OCI-LY3 (cell line): ENCODE measurements around the gene DAGLA.
"Not testable (repeated sequence)": the region's sequence is repeated elsewhere in the genome, so short reads cannot be mapped to it uniquely, and the experiment has no call there.

ENCODE experiments used
- H2AFZ ChIP-seq: fragments of 200-600, 300-600 bp; shearing (Covaris generic); 2 replicates; pipeline ENCODE4 v1.6.0; 2014; ENCODE audit warnings: antibody characterized with exemption, low read depth, low read length
- H3K27ac ChIP-seq: fragments of 200-600, 300-600 bp; sonication (generic); 2 replicates; pipeline ENCODE4 v1.5.1; 2014; ENCODE audit warnings: mild to moderate bottlenecking, low read length, moderate library complexity, mixed read lengths
- H3K27me3 ChIP-seq: fragments of 200-600, 300-600 bp; sonication (generic); 2 replicates; pipeline ENCODE4 v1.6.1; 2014; ENCODE audit warnings: low read depth, low read length, mixed read lengths
- H3K36me3 ChIP-seq: fragments of 200-600, 300-600 bp; sonication (generic); replicated peaks from 2 replicates; pipeline ENCODE3; 2014; ENCODE audit warnings: low read depth, low read length, mixed read lengths
- H3K4me1 ChIP-seq: fragments of 300-600, 200-600 bp; sonication (generic); 2 replicates; pipeline ENCODE4 v1.6.1; 2014; ENCODE audit warnings: low read length, mixed read lengths
- H3K4me2 ChIP-seq: fragments of 200-600, 300-600 bp; sonication (generic); 2 replicates; pipeline ENCODE4 v1.6.1; 2014; ENCODE audit warnings: low read length, mixed read lengths
- H3K4me3 ChIP-seq: fragments of 300-600, 200-600 bp; sonication (generic); 2 replicates; pipeline ENCODE4 v1.5.1; 2014; ENCODE audit warnings: antibody characterized with exemption, mild to moderate bottlenecking, low read length, moderate library complexity
- H3K79me2 ChIP-seq: fragments of 300-600, 200-600 bp; shearing (Covaris generic); 2 replicates; pipeline ENCODE4 v1.6.1; 2014; ENCODE audit warnings: mild to moderate bottlenecking, low read length, mixed read lengths
- H3K9ac ChIP-seq: fragments of 300-600, 200-600 bp; shearing (Covaris generic); 2 replicates; pipeline ENCODE4 v1.6.0; 2014; ENCODE audit warnings: mild to moderate bottlenecking, low read length, moderate library complexity
- H3K9me3 ChIP-seq: fragments of 200-600, 300-600 bp; shearing (Covaris generic); 2 replicates; pipeline ENCODE4 v1.6.1; 2014; ENCODE audit warnings: low read length, mixed read lengths; ENCODE audit not compliant: insufficient read depth
- H4K20me1 ChIP-seq: fragments of 200-600, 300-600 bp; sonication (generic); 2 replicates; pipeline ENCODE4 v1.6.1; 2016; ENCODE audit warnings: low read length, mixed read lengths; ENCODE audit not compliant: insufficient read depth
- CTCF ChIP-seq: fragments of 200-600, 300-600 bp; sonication (generic); IDR thresholded peaks from 2 replicates; pipeline ENCODE4 v1.5.1; 2014; ENCODE audit warnings: antibody characterized with exemption, low read length, low read depth
- EZH2phosphoT487 ChIP-seq: fragments of 200-600 bp; shearing (Covaris generic); IDR thresholded peaks from 2 replicates; pipeline ENCODE4 v1.6.1; 2018; ENCODE audit warnings: antibody characterized with exemption, mixed run types, low read depth

DAGLA gene

DNA sequence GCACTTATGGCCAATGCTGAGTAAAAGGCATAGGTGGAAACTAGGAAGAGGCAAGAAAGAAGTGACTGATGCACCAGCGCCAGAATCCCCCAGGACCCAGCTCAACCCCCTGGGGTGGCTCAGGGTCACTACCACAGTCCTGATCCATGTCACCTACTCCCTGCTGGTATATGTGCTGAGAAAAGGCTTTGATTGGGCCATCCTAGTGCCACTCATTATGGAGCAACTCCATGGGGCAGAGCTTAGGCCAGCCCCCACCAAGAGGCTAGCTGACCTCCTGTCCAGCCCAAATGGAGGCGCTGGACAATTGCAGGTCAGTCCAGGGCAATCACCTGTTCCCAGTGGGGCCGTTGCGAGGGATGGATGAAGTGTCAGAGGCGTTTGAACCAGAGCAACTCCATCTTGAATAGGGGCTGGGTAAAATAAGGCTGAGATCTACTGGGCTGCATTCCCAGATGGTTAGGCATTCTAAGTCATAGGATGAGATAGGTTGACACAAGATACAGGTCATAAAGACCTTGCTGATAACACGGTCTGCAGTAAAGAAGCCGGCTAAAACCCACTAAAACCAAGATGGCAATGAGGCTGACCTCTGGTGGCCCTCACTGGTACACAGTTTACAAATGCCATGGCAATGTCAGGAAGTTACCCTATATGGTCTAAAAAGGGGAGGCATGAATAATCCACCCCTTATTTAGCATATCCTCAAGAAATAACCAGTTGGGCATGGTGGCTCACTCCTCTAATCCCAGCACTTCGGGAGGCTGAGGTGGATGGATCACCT lies 20.6 kb upstream of the DAGLA start:
- Histone ChIP-seq H3K79me2 (no peaks in the 10 kb centered on the region), H3K4me1 (no peaks in the 10 kb centered on the region), H3K4me2 (no peak overlapping the region), H3K36me3 (no peaks in the 10 kb centered on the region), H3K27me3 (peaks cover 3% of the 10 kb centered on the region), H3K9ac (no peak overlapping the region), H2AFZ (no peak overlapping the region), H4K20me1 (no peaks in the 10 kb centered on the region), H3K4me3 (no peak overlapping the region), H3K9me3 (no peaks in the 10 kb centered on the region), H3K27ac (no peak overlapping the region)
- TF ChIP-seq EZH2phosphoT487: no peak
- TF ChIP-seq CTCF: no peak

DNA sequence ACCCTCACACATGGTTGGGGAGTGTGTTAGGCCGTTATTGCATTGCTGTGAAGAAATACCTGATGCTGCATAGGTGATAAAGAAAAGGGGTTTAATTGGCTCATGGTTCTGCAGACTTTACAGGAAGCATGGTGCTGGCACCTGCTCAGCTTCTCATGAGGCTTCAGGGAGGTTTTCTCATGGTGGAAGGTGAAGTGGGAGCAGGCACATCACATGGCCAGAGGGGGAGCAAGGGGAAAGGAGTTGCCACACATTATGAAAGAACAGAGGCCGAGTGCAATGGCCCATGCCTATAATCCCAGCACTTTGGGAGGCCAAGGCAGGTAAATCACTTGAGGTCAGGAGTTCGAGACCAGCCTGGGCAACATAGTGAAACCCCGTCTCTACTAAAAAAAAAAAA lies 19.2 kb upstream of the DAGLA start:
- not testable (repeated sequence) for H3K27ac ChIP-seq, H3K9ac ChIP-seq, H3K36me3 ChIP-seq, H3K4me2 ChIP-seq, H3K27me3 ChIP-seq, H3K4me1 ChIP-seq, H4K20me1 ChIP-seq, H3K4me3 ChIP-seq, H3K9me3 ChIP-seq, H2AFZ ChIP-seq, H3K79me2 ChIP-seq

DNA sequence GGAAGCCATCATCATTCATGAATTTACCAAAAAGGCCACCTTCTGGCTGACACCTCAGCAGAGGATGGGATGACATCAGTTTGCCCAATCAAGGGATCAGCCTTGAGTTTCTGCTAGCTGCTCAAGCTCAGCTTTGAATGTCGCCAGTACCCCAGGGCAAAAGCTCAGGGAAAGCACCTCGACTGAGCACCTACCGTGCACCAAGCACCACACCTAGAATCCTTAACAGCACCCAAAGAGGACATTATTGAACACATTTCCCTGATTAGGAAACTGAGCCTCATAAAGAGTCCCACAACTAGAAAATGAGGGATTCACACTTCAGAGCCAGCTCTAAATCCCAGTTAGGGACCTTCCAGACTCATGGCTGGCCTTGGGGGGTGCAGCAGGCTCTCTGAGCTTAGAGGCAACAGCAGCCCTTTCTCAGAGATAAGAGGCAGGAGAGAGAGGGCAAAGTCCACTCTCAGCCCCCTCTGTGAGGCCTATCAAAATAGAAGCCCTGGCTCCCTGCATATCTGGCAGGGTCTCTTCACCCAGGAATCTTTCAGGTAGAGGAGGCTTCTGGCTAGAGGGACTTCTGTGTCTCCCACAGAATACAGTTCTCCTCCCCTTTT lies 13.4 kb upstream of the DAGLA start:
- no peak overlapping the region for H3K4me3 ChIP-seq
- no peak for TF ChIP-seq CTCF
- no peak for TF ChIP-seq EZH2phosphoT487
- no peak overlapping the region for H3K4me2 ChIP-seq
- no peaks in the 10 kb centered on the region for H3K79me2 ChIP-seq
- H3K9me3 ChIP-seq: no peaks in the 10 kb centered on the region
- H3K27ac ChIP-seq: no peak overlapping the region
- peaks cover 25% of the 10 kb centered on the region for H3K27me3 ChIP-seq
- H4K20me1 ChIP-seq: no peaks in the 10 kb centered on the region
- no peak overlapping the region for H2AFZ ChIP-seq
- no peaks in the 10 kb centered on the region for H3K36me3 ChIP-seq
- no peaks in the 10 kb centered on the region for H3K4me1 ChIP-seq
- H3K9ac ChIP-seq: no peak overlapping the region

DNA sequence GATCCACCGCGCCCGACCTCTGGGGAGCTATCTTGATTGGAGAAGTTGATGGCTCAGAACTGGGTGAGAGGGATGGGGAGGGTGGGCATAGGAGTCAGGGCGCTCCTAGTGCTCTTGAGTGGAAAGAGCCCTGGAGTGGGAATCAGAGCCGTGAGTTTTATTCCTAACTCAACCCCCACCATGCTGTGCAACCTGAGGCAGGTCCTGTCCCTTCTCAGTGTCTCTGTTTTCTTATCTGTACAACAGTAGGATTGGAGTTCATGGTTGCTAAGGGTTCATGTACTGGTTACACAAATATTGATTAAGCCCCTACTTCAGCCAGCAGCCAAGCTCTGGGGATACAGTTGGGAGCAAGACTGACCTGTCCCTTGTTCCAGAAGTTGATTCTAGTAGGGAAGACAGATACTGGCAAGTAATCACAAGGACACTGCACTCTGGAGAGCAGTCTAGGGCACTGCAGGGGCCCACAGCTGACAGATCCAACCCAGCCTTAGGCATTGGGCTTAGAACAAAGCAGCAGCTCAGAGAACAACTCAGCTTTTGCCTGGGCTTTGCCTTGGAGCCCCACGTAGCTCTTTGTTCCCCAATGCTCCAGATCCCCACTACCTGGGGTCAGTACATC lies 12.4 kb upstream of the DAGLA start:
- Histone ChIP-seq H3K9me3 (no peaks in the 10 kb centered on the region), H3K79me2 (no peaks in the 10 kb centered on the region), H2AFZ (no peak overlapping the region), H3K4me1 (no peaks in the 10 kb centered on the region), H3K4me2 (no peak overlapping the region), H3K36me3 (no peaks in the 10 kb centered on the region), H3K9ac (no peak overlapping the region), H3K4me3 (no peak overlapping the region), H4K20me1 (no peaks in the 10 kb centered on the region), H3K27ac (no peak overlapping the region), H3K27me3 (peaks cover 25% of the 10 kb centered on the region)
- TF ChIP-seq EZH2phosphoT487 (no peak), CTCF (no peak)
